Hepatocyte (in vitro differentiated cells): Measurements from ENCODE around the gene TEX11.

Experiments
- CTCF ChIP-seq: fragments of 200-600 bp; sonication (generic); IDR thresholded peaks from 2 replicates; pipeline ENCODE4 v1.5.1; 2016; ENCODE audit warnings: antibody characterized with exemption, mild to moderate bottlenecking; ENCODE audit not compliant: poor library complexity
- EZH2 ChIP-seq: fragments of 200-600 bp; sonication (generic); IDR thresholded peaks from 2 replicates; pipeline ENCODE4 v1.6.1; 2016; ENCODE audit warnings: antibody characterized with exemption, mild to moderate bottlenecking, borderline replicate concordance
- EZH2phosphoT487 ChIP-seq: fragments of 200-600 bp; sonication (generic); IDR thresholded peaks from one replicate; pipeline ENCODE4 v1.6.1; 2018; ENCODE audit warnings: antibody characterized with exemption, mild to moderate bottlenecking, low read depth, moderate library complexity; ENCODE audit not compliant: unreplicated experiment, severe bottlenecking

GRCh38 chrX:70907900-70908299, 611 bp downstream of the TEX11 start:
- TF ChIP-seq CTCF = no peak
- no peak for TF ChIP-seq EZH2phosphoT487
- no peak for TF ChIP-seq EZH2
